H9 (cell line): Measurements from ENCODE around the gene SUGT1. TPM values are rescaled to one million over a fixed set of nuclear protein-coding genes. Genes with fewer than 3 reads are reported as not detected.

ENCODE experiments used
- DNase-seq: peaks from one replicate; pipeline ENCODE4 v3.0.0-alpha.2; 2017
- H2AFZ ChIP-seq: one replicate; pipeline ENCODE4 v1.6.1; 2013; ENCODE audit warnings: mild to moderate bottlenecking, low read length, control low read depth, moderate library complexity
- H2AK5ac ChIP-seq: 2 replicates; pipeline ENCODE4 v1.6.1; 2013; ENCODE audit warnings: low read length, control low read depth, mixed read lengths; ENCODE audit not compliant: insufficient read length
- H2BK120ac ChIP-seq: one replicate; pipeline ENCODE4 v1.6.1; 2013; ENCODE audit warnings: low read depth, mild to moderate bottlenecking, low read length, control low read depth, inconsistent platforms; ENCODE audit not compliant: poor library complexity, severe bottlenecking
- H2BK12ac ChIP-seq: 2 replicates; pipeline ENCODE4 v1.6.1; 2013; ENCODE audit warnings: low read length, control low read depth, mixed read lengths, low read depth; ENCODE audit not compliant: insufficient read length
- H2BK15ac ChIP-seq: 2 replicates; pipeline ENCODE4 v1.6.1; 2013; ENCODE audit warnings: low read depth, low read length, control low read depth
- H2BK20ac ChIP-seq: one replicate; pipeline ENCODE4 v1.6.1; 2013; ENCODE audit warnings: low read depth, mild to moderate bottlenecking, low read length, control low read depth, inconsistent platforms; ENCODE audit not compliant: poor library complexity, severe bottlenecking
- H2BK5ac ChIP-seq: 2 replicates; pipeline ENCODE4 v1.6.1; 2013; ENCODE audit warnings: low read length, control low read depth, mixed read lengths; ENCODE audit not compliant: insufficient read length
- H3K14ac ChIP-seq: 2 replicates; pipeline ENCODE4 v1.6.1; 2013; ENCODE audit warnings: low read length, control low read depth; ENCODE audit not compliant: insufficient read depth
- H3K18ac ChIP-seq: 2 replicates; pipeline ENCODE4 v1.6.1; 2013; ENCODE audit warnings: low read depth, mild to moderate bottlenecking, mixed read lengths, low read length, control low read depth; ENCODE audit not compliant: insufficient read length
- H3K23ac ChIP-seq: 2 replicates; pipeline ENCODE4 v1.6.1; 2013; ENCODE audit warnings: low read length, control low read depth, mixed read lengths, low read depth; ENCODE audit not compliant: insufficient read length
- H3K23me2 ChIP-seq: 2 replicates; pipeline ENCODE4 v1.6.1; 2013; ENCODE audit warnings: low read depth, mild to moderate bottlenecking, mixed read lengths, low read length, control low read depth; ENCODE audit not compliant: insufficient read length, poor library complexity, severe bottlenecking
- H3K27ac ChIP-seq: 2 replicates; pipeline ENCODE4 v1.5.1; 2013; ENCODE audit warnings: low read length, control low read depth, mixed read lengths, low read depth; ENCODE audit not compliant: insufficient read length
- H3K27me3 ChIP-seq: 2 replicates; pipeline ENCODE4 v1.6.1; 2013; ENCODE audit warnings: low read length, control low read depth, inconsistent platforms; ENCODE audit not compliant: insufficient read depth
- H3K4ac ChIP-seq: 2 replicates; pipeline ENCODE4 v1.6.1; 2013; ENCODE audit warnings: low read depth, mild to moderate bottlenecking, control low read depth, inconsistent platforms, low read length, moderate library complexity
- H3K4me1 ChIP-seq: 2 replicates; pipeline ENCODE4 v1.6.1; 2013; ENCODE audit warnings: low read length, control low read depth, inconsistent platforms; ENCODE audit not compliant: insufficient read depth
- H3K4me2 ChIP-seq: 2 replicates; pipeline ENCODE4 v1.6.1; 2013; ENCODE audit warnings: low read length, control low read depth, mixed read lengths; ENCODE audit not compliant: insufficient read length, insufficient read depth
- H3K56ac ChIP-seq: 2 replicates; pipeline ENCODE4 v1.6.1; 2013; ENCODE audit warnings: low read depth, mild to moderate bottlenecking, mixed read lengths, low read length, control low read depth; ENCODE audit not compliant: insufficient read length
- H3K79me1 ChIP-seq: 2 replicates; pipeline ENCODE4 v1.6.1; 2013; ENCODE audit warnings: low read depth, mild to moderate bottlenecking, moderate library complexity, low read length, control low read depth, inconsistent platforms; ENCODE audit not compliant: insufficient read depth, poor library complexity, severe bottlenecking
- H3K79me2 ChIP-seq: 2 replicates; pipeline ENCODE4 v1.6.1; 2013; ENCODE audit warnings: low read length, control low read depth, inconsistent platforms; ENCODE audit not compliant: insufficient read depth
- H3K9ac ChIP-seq: 2 replicates; pipeline ENCODE4 v1.6.1; 2013; ENCODE audit warnings: low read length, control low read depth, mixed read lengths; ENCODE audit not compliant: insufficient read length; ENCODE audit errors: extremely low read depth
- H3K9me3 ChIP-seq: one replicate; pipeline ENCODE4 v1.6.1; 2013; ENCODE audit warnings: low read depth, low read length, inconsistent platforms; ENCODE audit not compliant: control insufficient read depth
- H3T11ph ChIP-seq: one replicate; pipeline ENCODE4 v1.6.1; 2013; ENCODE audit warnings: mild to moderate bottlenecking, low read length, control low read depth, inconsistent platforms
- H4K20me1 ChIP-seq: one replicate; pipeline ENCODE4 v1.6.1; 2013; ENCODE audit not compliant: control insufficient read depth, insufficient read length, insufficient read depth
- H4K5ac ChIP-seq: 2 replicates; pipeline ENCODE4 v1.6.1; 2013; ENCODE audit warnings: low read depth, mild to moderate bottlenecking, mixed read lengths, low read length, control low read depth; ENCODE audit not compliant: insufficient read length
- H4K8ac ChIP-seq: replicated peaks from 2 replicates; pipeline ENCODE4 v1.6.1; 2013; ENCODE audit warnings: low read length, control low read depth, mixed read lengths, low read depth; ENCODE audit not compliant: insufficient read length
- H4K91ac ChIP-seq: 2 replicates; pipeline ENCODE4 v1.6.1; 2013; ENCODE audit warnings: low read depth, mild to moderate bottlenecking, moderate library complexity, mixed read lengths, low read length, control low read depth; ENCODE audit not compliant: insufficient read length
- H3K27ac Mint-ChIP-seq, 3 experiments: 2 replicates in 2 of 3; 3 replicates in 1 of 3; pipeline ENCODE4 v1.8.0; 2020 to 2021; ENCODE audit warnings: mixed read lengths in 3 of 3, mild to moderate bottlenecking in 1 of 3, moderate library complexity in 1 of 3
- H3K27me3 Mint-ChIP-seq: 2 replicates; pipeline ENCODE4 v1.8.0; 2021; ENCODE audit warnings: low read depth, mild to moderate bottlenecking, moderate library complexity, mixed read lengths
- H3K36me3 Mint-ChIP-seq, 3 experiments: 2 replicates in 2 of 3; 3 replicates in 1 of 3; pipeline ENCODE4 v1.8.0; 2020 to 2021; ENCODE audit warnings: low read depth in 3 of 3, mixed read lengths in 3 of 3; ENCODE audit not compliant: insufficient read depth in 1 of 3
- H3K4me1 Mint-ChIP-seq, 2 experiments: 2 replicates each; pipeline ENCODE4 v1.8.0; 2020; ENCODE audit warnings: mixed read lengths in 2 of 2
- H3K4me3 Mint-ChIP-seq, 2 experiments: 2 replicates in 1 of 2; 3 replicates in 1 of 2; pipeline ENCODE4 v1.8.0; 2020 to 2021; ENCODE audit warnings: mild to moderate bottlenecking in 2 of 2, mixed read lengths in 2 of 2, moderate library complexity in 1 of 2
- H3K9me3 Mint-ChIP-seq, 2 experiments: 2 replicates in 1 of 2; 3 replicates in 1 of 2; pipeline ENCODE4 v1.8.0; 2020; ENCODE audit warnings: mild to moderate bottlenecking in 2 of 2, mixed read lengths in 2 of 2, moderate library complexity in 1 of 2
- WGBS: extraction: QIAGEN DNeasy Blood & Tissue Kit; methylation state at CpG from one replicate; pipeline ENCODE4 v1.1.7; 2013; ENCODE audit warnings: missing lambda C conversion rate, low lambda C conversion rate, mixed read lengths; ENCODE audit not compliant: insufficient read length; ENCODE audit errors: extremely low coverage; 5-methylcytosine and 5-hydroxymethylcytosine counted together
- total RNA-seq: library from RNA; stranded (reverse); gene quantifications from 2 replicates; pipeline ENCODE4 v1.2.1, GENCODE V29; 2021
- TF ChIP-seq, protein P1 (sequence below): fragments of 200-600 bp; sonication (generic); conservative IDR thresholded peaks from 3 replicates; pipeline ENCODE4 v1.8.0; 2021; ENCODE audit warnings: antibody characterized with exemption, mild to moderate bottlenecking

Gene SUGT1
- total RNA-seq, 1 experiment from 2014 or later = 99.6 TPM

DNA sequence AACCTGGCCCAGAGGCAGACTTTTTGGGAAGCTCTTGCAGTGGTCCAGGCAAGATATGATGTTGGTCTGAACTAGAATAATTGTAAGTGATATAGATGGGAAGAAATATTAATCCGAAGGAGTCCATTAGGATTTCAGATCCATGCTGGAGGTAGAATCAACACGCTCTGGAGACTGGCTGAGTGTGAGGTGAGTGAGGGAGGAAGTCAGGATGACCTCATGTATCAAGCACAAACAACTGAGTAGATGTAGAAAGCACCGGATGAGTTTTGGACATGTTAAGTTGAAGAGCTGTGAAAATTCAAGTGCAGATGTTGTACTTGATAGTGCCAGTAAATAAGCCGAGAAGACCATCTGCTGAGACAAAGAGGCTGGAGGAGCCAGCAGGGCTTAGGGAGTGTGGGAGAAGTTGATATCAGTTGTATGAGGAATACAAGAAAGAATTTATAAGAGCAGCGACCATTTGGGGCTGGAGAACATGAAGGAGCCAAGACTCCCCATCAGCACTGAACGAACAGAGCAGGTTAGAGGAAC, 92.3 kb downstream of the SUGT1 start:
- H3T11ph ChIP-seq = no peak overlapping the region
- H3K4me2 ChIP-seq = no peak overlapping the region
- H2BK5ac ChIP-seq = no peak overlapping the region
- peaks cover 0 to 23% (median 15%) of the 10 kb centered on the region in 3 experiments; a peak in 5 of 7 replicates for H3K36me3 Mint-ChIP-seq
- no peak overlapping the region for H3K9ac ChIP-seq
- H2BK120ac ChIP-seq = no peak overlapping the region
- H2BK15ac ChIP-seq = no peak overlapping the region
- peaks cover 9 to 15% of the 10 kb centered on the region in 2 experiments; a peak in 4 of 5 replicates for H3K9me3 Mint-ChIP-seq
- no peaks in the 10 kb centered on the region for H4K20me1 ChIP-seq
- no peak overlapping the region for H3K23ac ChIP-seq
- H3K56ac ChIP-seq = no peak overlapping the region
- peaks cover 14 to 18% of the 10 kb centered on the region in 2 experiments for H3K4me1 Mint-ChIP-seq
- H3K27ac Mint-ChIP-seq = no peak overlapping the region; a peak in 1 of 7 replicates
- no peak overlapping the region for H2BK20ac ChIP-seq
- H2BK12ac ChIP-seq = no peak overlapping the region
- no peak overlapping the region for H3K4ac ChIP-seq
- peaks cover 6% of the 10 kb centered on the region; the same call in 1 of the 2 replicates for H3K27me3 Mint-ChIP-seq
- TF ChIP-seq, protein P1, sequence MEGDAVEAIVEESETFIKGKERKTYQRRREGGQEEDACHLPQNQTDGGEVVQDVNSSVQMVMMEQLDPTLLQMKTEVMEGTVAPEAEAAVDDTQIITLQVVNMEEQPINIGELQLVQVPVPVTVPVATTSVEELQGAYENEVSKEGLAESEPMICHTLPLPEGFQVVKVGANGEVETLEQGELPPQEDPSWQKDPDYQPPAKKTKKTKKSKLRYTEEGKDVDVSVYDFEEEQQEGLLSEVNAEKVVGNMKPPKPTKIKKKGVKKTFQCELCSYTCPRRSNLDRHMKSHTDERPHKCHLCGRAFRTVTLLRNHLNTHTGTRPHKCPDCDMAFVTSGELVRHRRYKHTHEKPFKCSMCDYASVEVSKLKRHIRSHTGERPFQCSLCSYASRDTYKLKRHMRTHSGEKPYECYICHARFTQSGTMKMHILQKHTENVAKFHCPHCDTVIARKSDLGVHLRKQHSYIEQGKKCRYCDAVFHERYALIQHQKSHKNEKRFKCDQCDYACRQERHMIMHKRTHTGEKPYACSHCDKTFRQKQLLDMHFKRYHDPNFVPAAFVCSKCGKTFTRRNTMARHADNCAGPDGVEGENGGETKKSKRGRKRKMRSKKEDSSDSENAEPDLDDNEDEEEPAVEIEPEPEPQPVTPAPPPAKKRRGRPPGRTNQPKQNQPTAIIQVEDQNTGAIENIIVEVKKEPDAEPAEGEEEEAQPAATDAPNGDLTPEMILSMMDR = no peak
- DNase-seq = no peak
- no peaks in the 10 kb centered on the region for H3K23me2 ChIP-seq
- H3K4me1 ChIP-seq = no peaks in the 10 kb centered on the region; the same call in 1 of the 2 replicates
- H2AK5ac ChIP-seq = no peak overlapping the region
- no peak overlapping the region for H4K5ac ChIP-seq
- H2AFZ ChIP-seq = no peak overlapping the region
- H3K9me3 ChIP-seq = no peaks in the 10 kb centered on the region
- H3K4me3 Mint-ChIP-seq = no peak overlapping the region
- no peak overlapping the region for H4K8ac ChIP-seq
- no peaks in the 10 kb centered on the region for H3K79me1 ChIP-seq
- no peaks in the 10 kb centered on the region for H3K27me3 ChIP-seq
- H3K18ac ChIP-seq = no peak overlapping the region
- no peak overlapping the region for H3K27ac ChIP-seq
- no CpG with 5 or more reads among the region's 6 CpGs for WGBS
- no peaks in the 10 kb centered on the region for H3K79me2 ChIP-seq
- no peak overlapping the region for H4K91ac ChIP-seq
- H3K14ac ChIP-seq = no peak overlapping the region
